Breast epithelium (tissue), 4 donors: ENCODE data around the gene KRTAP12-1. TPM values are rescaled to one million over a fixed set of nuclear protein-coding genes. Genes with fewer than 3 reads are reported as not detected.

Source experiments
- DNase-seq, 2 donors: peaks; one replicate each; pipeline ENCODE4 v3.0.0-alpha.2; 2019; ENCODE audit warnings: low spot score in 2 of 2
- H3K27ac ChIP-seq, 2 donors: fragments of 200-600 bp; sonication (generic) in 1 of 2; one replicate each; pipeline ENCODE4 v1.5.1; 2016 to 2019; ENCODE audit warnings: mild to moderate bottlenecking in 1 of 2
- H3K27me3 ChIP-seq, 2 donors: fragments of 200-600 bp; sonication (generic) in 1 of 2; one replicate each; pipeline versions ENCODE4 v1.5.1 to v1.6.0; 2017 to 2019; ENCODE audit warnings: control low read depth in 1 of 2, mild to moderate bottlenecking in 1 of 2
- H3K36me3 ChIP-seq: fragments of 200-600 bp; one replicate; pipeline ENCODE4 v1.5.1; 2019
- H3K4me1 ChIP-seq, 2 donors: fragments of 200-600 bp; sonication (generic); one replicate each; pipeline ENCODE4 v1.5.1; 2016 to 2019; ENCODE audit warnings: control low read depth in 1 of 2
- H3K4me3 ChIP-seq, 3 donors: fragments of 200-600 bp; sonication (generic); 1 replicate in 2 of 3; 2 replicates in 1 of 3; pipeline ENCODE4 v1.5.1; 2016 to 2019; ENCODE audit warnings: mild to moderate bottlenecking in 3 of 3, moderate library complexity in 2 of 3
- H3K9me3 ChIP-seq, 2 donors: fragments of 200-600 bp; sonication (generic) in 1 of 2; one replicate each; pipeline ENCODE4 v1.5.1; 2016 to 2019; ENCODE audit warnings: control low read depth in 1 of 2
- POLR2A ChIP-seq: fragments of 450-650 bp; IDR thresholded peaks from one replicate; pipeline ENCODE4 v1.6.1; 2016; ENCODE audit warnings: antibody characterized with exemption, mild to moderate bottlenecking, moderate library complexity
- POLR2AphosphoS5 ChIP-seq, 3 donors: sonication (generic); formaldehyde crosslinking; IDR thresholded peaks; one replicate each; pipeline ENCODE4 v1.6.1; 2017; ENCODE audit warnings: antibody characterized with exemption in 3 of 3
- intact Hi-C: fragments of 100-400 bp; cut with DNase I; formaldehyde crosslinking; loops from one replicate; pipeline ENCODE4 v1.15.1; 2023; ENCODE audit warnings: low total_unique reads
- total RNA-seq, 3 donors: library from RNA; depleted of rRNA; stranded (reverse); fragments of >200 nt; gene quantifications; one replicate each; pipeline ENCODE4 v1.1.0, GENCODE V29; 2016
- TF ChIP-seq, protein P1 (sequence below), 3 donors: fragments of 450-650 bp; IDR thresholded peaks; one replicate each; pipeline ENCODE4 v1.5.1; 2016 to 2017; ENCODE audit warnings: antibody characterized with exemption in 3 of 3, mild to moderate bottlenecking in 3 of 3, moderate library complexity in 3 of 3

KRTAP12-1 gene
- total RNA-seq, 3 donors from 2014 or later = not detected

- no peak overlapping the region for H3K27ac ChIP-seq
- H3K4me3 ChIP-seq = no peak overlapping the region
- H3K4me1 ChIP-seq = no peaks in the 10 kb centered on the region
- no peak for TF ChIP-seq POLR2A
- TF ChIP-seq, protein P1, sequence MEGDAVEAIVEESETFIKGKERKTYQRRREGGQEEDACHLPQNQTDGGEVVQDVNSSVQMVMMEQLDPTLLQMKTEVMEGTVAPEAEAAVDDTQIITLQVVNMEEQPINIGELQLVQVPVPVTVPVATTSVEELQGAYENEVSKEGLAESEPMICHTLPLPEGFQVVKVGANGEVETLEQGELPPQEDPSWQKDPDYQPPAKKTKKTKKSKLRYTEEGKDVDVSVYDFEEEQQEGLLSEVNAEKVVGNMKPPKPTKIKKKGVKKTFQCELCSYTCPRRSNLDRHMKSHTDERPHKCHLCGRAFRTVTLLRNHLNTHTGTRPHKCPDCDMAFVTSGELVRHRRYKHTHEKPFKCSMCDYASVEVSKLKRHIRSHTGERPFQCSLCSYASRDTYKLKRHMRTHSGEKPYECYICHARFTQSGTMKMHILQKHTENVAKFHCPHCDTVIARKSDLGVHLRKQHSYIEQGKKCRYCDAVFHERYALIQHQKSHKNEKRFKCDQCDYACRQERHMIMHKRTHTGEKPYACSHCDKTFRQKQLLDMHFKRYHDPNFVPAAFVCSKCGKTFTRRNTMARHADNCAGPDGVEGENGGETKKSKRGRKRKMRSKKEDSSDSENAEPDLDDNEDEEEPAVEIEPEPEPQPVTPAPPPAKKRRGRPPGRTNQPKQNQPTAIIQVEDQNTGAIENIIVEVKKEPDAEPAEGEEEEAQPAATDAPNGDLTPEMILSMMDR (IDR thresholded peaks at IDR 0.05) = no peak
- TF ChIP-seq POLR2AphosphoS5 (IDR thresholded peaks at IDR 0.05) = no peak
- H3K9me3 ChIP-seq = peaks cover 29 to 30% of the 10 kb centered on the region in 2 donors
- H3K27me3 ChIP-seq = peaks cover 0 to 8% of the 10 kb centered on the region in 2 donors
- no peak for DNase-seq
- intact Hi-C loops = no loop called here
- no peaks in the 10 kb centered on the region for H3K36me3 ChIP-seq
Measured at GRCh38 chr21:44632067-44632466, 49.9 kb downstream of the KRTAP12-1 start.

Other genes starting within 250 kb of the KRTAP12-1 start
- 1 to 10 TPM; 1.6 to 6.4 (median 2.0) TPM for gene LRRC3, start 226.7 kb downstream of the KRTAP12-1 start, total RNA-seq
- gene KRTAP10-1, start 142.0 kb downstream of the KRTAP12-1 start, total RNA-seq = not detected
- not detected for gene KRTAP10-2, start 130.7 kb downstream of the KRTAP12-1 start, total RNA-seq
- gene KRTAP10-3, start 123.4 kb downstream of the KRTAP12-1 start, total RNA-seq = not detected
- not detected for gene KRTAP10-4, start 108.4 kb downstream of the KRTAP12-1 start, total RNA-seq
- not detected for gene KRTAP10-5, start 101.6 kb downstream of the KRTAP12-1 start, total RNA-seq
- not detected for gene KRTAP10-6, start 89.7 kb downstream of the KRTAP12-1 start, total RNA-seq
- not detected for gene KRTAP10-7, start 81.6 kb downstream of the KRTAP12-1 start, total RNA-seq
- gene KRTAP10-8, start 70.1 kb downstream of the KRTAP12-1 start, total RNA-seq = not detected
- gene KRTAP10-9, start 55.1 kb downstream of the KRTAP12-1 start, total RNA-seq = not detected
- not detected for gene KRTAP10-10, start 44.8 kb downstream of the KRTAP12-1 start, total RNA-seq
- gene KRTAP10-11, start 35.7 kb downstream of the KRTAP12-1 start, total RNA-seq = not detected
- not detected for gene KRTAP12-4, start 27.5 kb downstream of the KRTAP12-1 start, total RNA-seq
- not detected for gene KRTAP12-3, start 24.2 kb downstream of the KRTAP12-1 start, total RNA-seq
- not detected for gene KRTAP12-2, start 15.2 kb downstream of the KRTAP12-1 start, total RNA-seq
- not detected for gene KRTAP10-12, start 15.0 kb upstream of the KRTAP12-1 start, total RNA-seq
- gene TSPEAR, start 29.4 kb upstream of the KRTAP12-1 start, total RNA-seq = under 1 TPM in 1 of 3 donors, not detected in 2; 0.15 TPM
- gene UBE2G2, start 119.7 kb upstream of the KRTAP12-1 start, total RNA-seq = 100 to 1,000 TPM in 1 of 3 donors, 10 to 100 TPM in 2; 84.8 to 128 (median 99.2) TPM
- gene SUMO3, start 135.9 kb upstream of the KRTAP12-1 start, total RNA-seq = 10 to 100 TPM; 64.2 to 64.8 (median 64.4) TPM
- 100 to 1,000 TPM; 187 to 351 (median 272) TPM for gene PTTG1IP, start 191.5 kb upstream of the KRTAP12-1 start, total RNA-seq
- gene ITGB2, start 238.7 kb upstream of the KRTAP12-1 start, total RNA-seq = 100 to 1,000 TPM in 1 of 3 donors, 10 to 100 TPM in 2; 19.7 to 242 (median 92.8) TPM